ENCODE results near the gene RPL10. TPM values are rescaled to one million over a fixed set of nuclear protein-coding genes. Genes with fewer than 3 reads are reported as not detected.
"Not testable (repeated sequence)": the region's sequence is repeated elsewhere in the genome, so short reads cannot be mapped to it uniquely, and the experiment has no call there.

Gene RPL10
- total RNA-seq, 1 donor from 2014 or later, result 2,853 TPM

DNA sequence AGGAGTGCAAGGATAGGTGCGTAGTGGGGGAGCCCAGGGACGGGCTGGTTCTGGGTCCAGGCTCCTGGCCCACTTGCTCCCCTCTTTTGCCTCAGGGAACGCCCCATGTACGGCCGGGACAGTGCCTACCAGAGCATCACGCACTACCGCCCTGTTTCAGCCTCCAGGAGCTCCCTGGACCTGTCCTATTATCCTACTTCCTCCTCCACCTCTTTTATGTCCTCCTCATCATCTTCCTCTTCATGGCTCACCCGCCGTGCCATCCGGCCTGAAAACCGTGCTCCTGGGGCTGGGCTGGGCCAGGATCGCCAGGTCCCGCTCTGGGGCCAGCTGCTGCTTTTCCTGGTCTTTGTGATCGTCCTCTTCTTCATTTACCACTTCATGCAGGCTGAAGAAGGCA, 17.4 kb upstream of the RPL10 start:
- peak overlapping the region; percentile 93 for H3K4me3 Mint-ChIP-seq
- H3K4me1 Mint-ChIP-seq, result peaks cover 16% of the 10 kb centered on the region
- TF ChIP-seq, protein P1, sequence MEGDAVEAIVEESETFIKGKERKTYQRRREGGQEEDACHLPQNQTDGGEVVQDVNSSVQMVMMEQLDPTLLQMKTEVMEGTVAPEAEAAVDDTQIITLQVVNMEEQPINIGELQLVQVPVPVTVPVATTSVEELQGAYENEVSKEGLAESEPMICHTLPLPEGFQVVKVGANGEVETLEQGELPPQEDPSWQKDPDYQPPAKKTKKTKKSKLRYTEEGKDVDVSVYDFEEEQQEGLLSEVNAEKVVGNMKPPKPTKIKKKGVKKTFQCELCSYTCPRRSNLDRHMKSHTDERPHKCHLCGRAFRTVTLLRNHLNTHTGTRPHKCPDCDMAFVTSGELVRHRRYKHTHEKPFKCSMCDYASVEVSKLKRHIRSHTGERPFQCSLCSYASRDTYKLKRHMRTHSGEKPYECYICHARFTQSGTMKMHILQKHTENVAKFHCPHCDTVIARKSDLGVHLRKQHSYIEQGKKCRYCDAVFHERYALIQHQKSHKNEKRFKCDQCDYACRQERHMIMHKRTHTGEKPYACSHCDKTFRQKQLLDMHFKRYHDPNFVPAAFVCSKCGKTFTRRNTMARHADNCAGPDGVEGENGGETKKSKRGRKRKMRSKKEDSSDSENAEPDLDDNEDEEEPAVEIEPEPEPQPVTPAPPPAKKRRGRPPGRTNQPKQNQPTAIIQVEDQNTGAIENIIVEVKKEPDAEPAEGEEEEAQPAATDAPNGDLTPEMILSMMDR (conservative IDR thresholded peaks at IDR 0.05), result no peak

GRCh38 chrX:154381271-154381670, 16.9 kb upstream of the RPL10 start:
- Mint-ChIP-seq H3K36me3 (ENCODE audit: low read depth) (peaks cover 4% of the 10 kb centered on the region), H3K27me3 (ENCODE audit: low read depth) (no peaks in the 10 kb centered on the region), H3K27ac (ENCODE audit: unreplicated experiment) (no peak overlapping the region), H3K4me3 (peak overlapping the region; percentile 71), H3K9me3 (no peaks in the 10 kb centered on the region), H3K4me1 (peaks cover 16% of the 10 kb centered on the region)
- DNase-seq (ENCODE audit: low read depth, low spot score), result no peak
- TF ChIP-seq, protein P1 (conservative IDR thresholded peaks at IDR 0.05), result no peak

More for the DNA sequence above, 17.4 kb upstream of the RPL10 start:
- H3K9me3 Mint-ChIP-seq, result no peaks in the 10 kb centered on the region
- peak overlapping the region; percentile 94 for H3K27ac Mint-ChIP-seq (ENCODE audit: unreplicated experiment)
- no peak for DNase-seq (ENCODE audit: low read depth, low spot score)
- no peaks in the 10 kb centered on the region for H3K27me3 Mint-ChIP-seq (ENCODE audit: low read depth)
- H3K36me3 Mint-ChIP-seq (ENCODE audit: low read depth), result peaks cover 4% of the 10 kb centered on the region

GRCh38 chrX:154382483-154383069, 15.6 kb upstream of the RPL10 start:
- DNase-seq (ENCODE audit: low read depth, low spot score), result no peak
- Mint-ChIP-seq H3K27me3 (ENCODE audit: low read depth) (no peaks in the 10 kb centered on the region), H3K4me3 (peak overlapping the region; percentile 68), H3K27ac (ENCODE audit: unreplicated experiment) (no peak overlapping the region), H3K4me1 (peaks cover 16% of the 10 kb centered on the region), H3K9me3 (no peaks in the 10 kb centered on the region), H3K36me3 (ENCODE audit: low read depth) (peaks cover 4% of the 10 kb centered on the region)
- TF ChIP-seq, protein P1 (conservative IDR thresholded peaks at IDR 0.05), result no peak

DNA sequence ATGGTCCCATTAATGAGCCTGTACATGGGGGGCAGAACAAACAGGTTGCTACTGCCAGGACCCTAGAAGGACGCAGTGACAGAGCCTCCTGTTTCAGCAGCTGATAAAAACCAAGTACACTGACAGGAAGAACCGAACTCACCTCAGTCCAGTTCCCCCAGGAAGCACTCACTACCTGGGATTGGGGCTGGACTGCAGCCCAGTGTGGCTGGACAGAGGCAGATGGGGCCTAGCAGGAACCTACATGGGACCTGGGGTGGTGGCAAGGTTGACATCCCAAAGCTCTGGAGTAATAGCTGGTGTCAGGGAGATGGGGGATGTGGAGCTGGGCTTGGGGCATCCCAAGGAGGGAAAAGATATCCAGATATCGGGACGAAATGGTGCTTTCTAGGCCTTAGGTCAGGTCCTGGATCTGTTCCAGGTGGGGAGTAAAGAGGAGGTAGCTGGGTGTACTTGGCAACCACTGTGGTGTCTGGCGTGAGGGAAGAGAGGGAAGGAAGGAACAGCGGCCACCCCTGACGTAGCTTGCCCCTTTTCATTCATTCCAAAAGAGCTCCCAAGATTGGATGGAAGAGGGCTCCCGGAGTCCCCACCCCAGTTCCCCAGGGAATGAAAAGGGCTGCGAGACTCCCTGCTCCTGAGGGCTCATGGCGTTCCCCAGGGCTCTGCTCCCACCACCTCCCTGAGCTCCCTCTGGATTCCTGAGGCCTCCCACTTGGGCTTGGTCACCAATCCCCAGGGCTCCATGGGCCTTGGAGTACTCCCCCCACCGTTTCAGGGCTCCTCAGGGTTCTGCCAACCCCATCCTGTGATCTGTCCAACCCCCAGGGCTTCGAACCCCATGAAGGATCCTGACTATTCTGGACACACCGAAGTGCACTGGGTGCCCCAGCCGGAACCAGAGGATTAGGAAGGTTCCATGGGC, 14.6 kb upstream of the RPL10 start:
- peaks cover 4% of the 10 kb centered on the region for H3K36me3 Mint-ChIP-seq (ENCODE audit: low read depth)
- no peak for DNase-seq (ENCODE audit: low read depth, low spot score)
- H3K4me3 Mint-ChIP-seq, result peak overlapping the region; percentile 68
- H3K4me1 Mint-ChIP-seq, result peaks cover 16% of the 10 kb centered on the region
- no peaks in the 10 kb centered on the region for H3K27me3 Mint-ChIP-seq (ENCODE audit: low read depth)
- TF ChIP-seq, protein P1 (conservative IDR thresholded peaks at IDR 0.05), result no peak
- no peak overlapping the region for H3K27ac Mint-ChIP-seq (ENCODE audit: unreplicated experiment)
- H3K9me3 Mint-ChIP-seq, result no peaks in the 10 kb centered on the region

GRCh38 chrX:154384284-154384892, 13.8 kb upstream of the RPL10 start:
- DNase-seq (ENCODE audit: low read depth, low spot score), result no peak
- peaks cover 4% of the 10 kb centered on the region for H3K36me3 Mint-ChIP-seq (ENCODE audit: low read depth)
- TF ChIP-seq, protein P1 (conservative IDR thresholded peaks at IDR 0.05), result peak; percentile 28
- peak overlapping the region; percentile 68 for H3K4me3 Mint-ChIP-seq
- H3K4me1 Mint-ChIP-seq, result peaks cover 16% of the 10 kb centered on the region
- H3K27me3 Mint-ChIP-seq (ENCODE audit: low read depth), result no peaks in the 10 kb centered on the region
- H3K9me3 Mint-ChIP-seq, result no peaks in the 10 kb centered on the region
- H3K27ac Mint-ChIP-seq (ENCODE audit: unreplicated experiment), result no peak overlapping the region

DNA sequence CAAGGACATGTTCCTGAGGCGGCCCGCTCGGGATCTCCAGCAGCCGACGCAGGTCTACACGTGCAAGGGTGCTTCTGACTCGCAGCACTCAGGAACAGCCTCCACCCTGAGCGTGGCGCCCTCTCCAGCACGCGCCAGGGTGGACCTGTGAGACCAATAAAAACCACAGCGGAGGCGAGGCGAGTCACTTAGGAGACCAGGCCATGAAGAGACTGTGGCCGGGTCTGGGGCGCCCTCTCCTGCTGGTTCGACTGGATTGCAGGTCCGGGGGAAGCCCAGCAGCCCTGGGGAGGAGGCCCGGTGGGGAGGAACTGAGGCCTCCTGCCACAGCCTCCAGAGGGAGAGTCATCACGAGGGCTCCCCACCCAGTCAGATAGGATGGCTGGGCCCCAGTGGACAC, 10.1 kb upstream of the RPL10 start:
- DNase-seq (ENCODE audit: low read depth, low spot score); H3K27me3 Mint-ChIP-seq (ENCODE audit: low read depth); H3K4me3 Mint-ChIP-seq; H3K36me3 Mint-ChIP-seq (ENCODE audit: low read depth); H3K9me3 Mint-ChIP-seq; H3K4me1 Mint-ChIP-seq; H3K27ac Mint-ChIP-seq (ENCODE audit: unreplicated experiment): not testable (repeated sequence)

- not testable (repeated sequence) for H3K4me3 Mint-ChIP-seq; DNase-seq (ENCODE audit: low read depth, low spot score); H3K27ac Mint-ChIP-seq (ENCODE audit: unreplicated experiment); H3K4me1 Mint-ChIP-seq; H3K27me3 Mint-ChIP-seq (ENCODE audit: low read depth); H3K9me3 Mint-ChIP-seq; H3K36me3 Mint-ChIP-seq (ENCODE audit: low read depth)
Observed at GRCh38 chrX:154388649-154389048, 9.5 kb upstream of the RPL10 start.

Data from neural crest cell (in vitro differentiated cells).